HepG2 (cell line): ENCODE results near the gene PLIN5. TPM values are rescaled to one million over a fixed set of nuclear protein-coding genes. Genes with fewer than 3 reads are reported as not detected.

Experiments
- FOXA1 ChIP-seq, 2 experiments: fragments of 450-650 bp in 1 of 2; sonication (generic) in 1 of 2; formaldehyde crosslinking in 1 of 2; IDR thresholded peaks; 2 replicates each; pipeline versions ENCODE4 v1.4.0 to v1.6.1; 2016 to 2020; ENCODE audit warnings: missing genetic modification reagents in 1 of 2
- GTF2F1 ChIP-seq: fragments of 150-350 bp; IDR thresholded peaks from 2 replicates; pipeline ENCODE4 v1.6.1; 2014; ENCODE audit warnings: low read length
- HCFC1 ChIP-seq: fragments of 150-350 bp; IDR thresholded peaks from 2 replicates; pipeline ENCODE4 v1.6.1; 2014; ENCODE audit warnings: low read depth, low read length
- KMT2A ChIP-seq: sonication (generic); formaldehyde crosslinking; IDR thresholded peaks from 2 replicates; pipeline ENCODE4 v1.4.0; 2020; ENCODE audit warnings: missing genetic modification reagents
- MAF1 ChIP-seq: sonication (generic); formaldehyde crosslinking; IDR thresholded peaks from 2 replicates; pipeline ENCODE4 v1.5.0; 2020; ENCODE audit warnings: missing genetic modification reagents, borderline replicate concordance
- NBN ChIP-seq: fragments of 450-650 bp; conservative IDR thresholded peaks from 2 replicates; pipeline ENCODE4 v1.6.1; 2017
- NFYB ChIP-seq: sonication (generic); formaldehyde crosslinking; IDR thresholded peaks from 2 replicates; pipeline ENCODE4 v1.4.0; 2020; ENCODE audit warnings: missing genetic modification reagents
- PHF21A ChIP-seq: sonication (generic); formaldehyde crosslinking; IDR thresholded peaks from 2 replicates; pipeline ENCODE4 v1.5.0; 2020; ENCODE audit warnings: mild to moderate bottlenecking, missing genetic modification reagents
- PHF8 ChIP-seq: sonication (generic); formaldehyde crosslinking; IDR thresholded peaks from 2 replicates; pipeline ENCODE4 v1.5.0; 2020; ENCODE audit warnings: missing genetic modification reagents
- POLR2AphosphoS2 ChIP-seq: IDR thresholded peaks from 2 replicates; pipeline ENCODE4 v1.6.1; 2011; ENCODE audit warnings: low read depth, low read length, improper control_type of control experiment
- SIX1 ChIP-seq: sonication (generic); formaldehyde crosslinking; IDR thresholded peaks from 2 replicates; pipeline ENCODE4 v1.4.0; 2020; ENCODE audit warnings: missing genetic modification reagents, borderline replicate concordance
- SP4 ChIP-seq: sonication (generic); formaldehyde crosslinking; IDR thresholded peaks from 2 replicates; pipeline ENCODE4 v1.8.1; 2023; ENCODE audit warnings: mild to moderate bottlenecking, missing genetic modification reagents
- SRF ChIP-seq: IDR thresholded peaks from 2 replicates; pipeline ENCODE4 v1.6.1; 2011; ENCODE audit warnings: mild to moderate bottlenecking, low read depth, low read length, moderate library complexity
- SRSF1 ChIP-seq: fragments of 200-400 bp; formaldehyde crosslinking; optimal IDR thresholded peaks from 2 replicates; pipeline ENCODE3; 2017; ENCODE audit warnings: mild to moderate bottlenecking, low read depth, low read length, moderate library complexity
- ZNF232 ChIP-seq: sonication (generic); formaldehyde crosslinking; IDR thresholded peaks from 2 replicates; pipeline ENCODE4 v1.4.0; 2020; ENCODE audit warnings: missing genetic modification reagents, borderline replicate concordance
- ZNF350 ChIP-seq: sonication (generic); formaldehyde crosslinking; IDR thresholded peaks from 2 replicates; pipeline ENCODE4 v1.4.0; 2020; ENCODE audit warnings: mild to moderate bottlenecking, low read depth, missing genetic modification reagents, borderline replicate concordance
- ZNF354B ChIP-seq: sonication (generic); formaldehyde crosslinking; IDR thresholded peaks from 2 replicates; pipeline ENCODE4 v1.8.0; 2022; ENCODE audit warnings: mild to moderate bottlenecking, missing genetic modification reagents
- ZNF747 ChIP-seq: sonication (generic); formaldehyde crosslinking; IDR thresholded peaks from 2 replicates; pipeline ENCODE4 v1.8.1; 2023; ENCODE audit warnings: missing genetic modification reagents, mild to moderate bottlenecking, borderline replicate concordance
- ZNF766 ChIP-seq: sonication (generic); formaldehyde crosslinking; IDR thresholded peaks from 2 replicates; pipeline ENCODE4 v1.5.0; 2020; ENCODE audit warnings: missing genetic modification reagents, borderline replicate concordance
- ZNF776 ChIP-seq: sonication (generic); formaldehyde crosslinking; IDR thresholded peaks from 2 replicates; pipeline ENCODE4 v1.4.0; 2020; ENCODE audit warnings: mild to moderate bottlenecking, missing genetic modification reagents
- polyA plus RNA-seq, 8 experiments: library from polyadenylated mRNA; depleted of rRNA in 3 of 8; stranded (reverse) in 7 of 8; unstranded in 1 of 8; fragments of >200 nt; fragmentation: Illumina TruSeq in 4 of 8; extraction: Trizol in 4 of 8; gene quantifications; 2 replicates each; pipeline versions ENCODE4 v1.2.1 to v1.2.3, GENCODE V29; 2011 to 2016; ENCODE audit warnings: low read depth in 4 of 8, missing spikeins in 1 of 8, mixed read lengths in 1 of 8; ENCODE audit not compliant: insufficient read depth in 1 of 8
- total RNA-seq, 5 experiments: library from RNA; depleted of rRNA; stranded (reverse); fragments of >200 nt; fragmentation: Illumina TruSeq; extraction: Trizol; gene quantifications; 2 replicates each; pipeline ENCODE4 v1.2.3, GENCODE V29; 2016; ENCODE audit warnings: low read depth in 1 of 5
- TF ChIP-seq, protein P1 (sequence below): sonication (generic); formaldehyde crosslinking; IDR thresholded peaks from 2 replicates; pipeline ENCODE4 v1.4.0; 2020; ENCODE audit warnings: missing genetic modification reagents
- TF ChIP-seq, protein P2 (sequence below): sonication (generic); formaldehyde crosslinking; IDR thresholded peaks from 2 replicates; pipeline ENCODE4 v1.4.0; 2020; ENCODE audit warnings: mild to moderate bottlenecking, low read depth, missing genetic modification reagents
- TF ChIP-seq, protein P3 (sequence below): fragments of 450-650 bp; IDR thresholded peaks from 2 replicates; pipeline ENCODE4 v1.6.1; 2017; ENCODE audit warnings: mild to moderate bottlenecking
- TF ChIP-seq, protein P4 (sequence below): sonication (generic); formaldehyde crosslinking; IDR thresholded peaks from 2 replicates; pipeline ENCODE4 v1.4.0; 2020; ENCODE audit warnings: missing genetic modification reagents; ENCODE audit errors: not compliant biosample characterization

The PLIN5 gene
- total and polyA plus RNA-seq, 2 of the 13 experiments (the other 11 are each of a cell fraction or from before 2014, with no cell fraction given), result 1.8 to 4.8 TPM

DNA sequence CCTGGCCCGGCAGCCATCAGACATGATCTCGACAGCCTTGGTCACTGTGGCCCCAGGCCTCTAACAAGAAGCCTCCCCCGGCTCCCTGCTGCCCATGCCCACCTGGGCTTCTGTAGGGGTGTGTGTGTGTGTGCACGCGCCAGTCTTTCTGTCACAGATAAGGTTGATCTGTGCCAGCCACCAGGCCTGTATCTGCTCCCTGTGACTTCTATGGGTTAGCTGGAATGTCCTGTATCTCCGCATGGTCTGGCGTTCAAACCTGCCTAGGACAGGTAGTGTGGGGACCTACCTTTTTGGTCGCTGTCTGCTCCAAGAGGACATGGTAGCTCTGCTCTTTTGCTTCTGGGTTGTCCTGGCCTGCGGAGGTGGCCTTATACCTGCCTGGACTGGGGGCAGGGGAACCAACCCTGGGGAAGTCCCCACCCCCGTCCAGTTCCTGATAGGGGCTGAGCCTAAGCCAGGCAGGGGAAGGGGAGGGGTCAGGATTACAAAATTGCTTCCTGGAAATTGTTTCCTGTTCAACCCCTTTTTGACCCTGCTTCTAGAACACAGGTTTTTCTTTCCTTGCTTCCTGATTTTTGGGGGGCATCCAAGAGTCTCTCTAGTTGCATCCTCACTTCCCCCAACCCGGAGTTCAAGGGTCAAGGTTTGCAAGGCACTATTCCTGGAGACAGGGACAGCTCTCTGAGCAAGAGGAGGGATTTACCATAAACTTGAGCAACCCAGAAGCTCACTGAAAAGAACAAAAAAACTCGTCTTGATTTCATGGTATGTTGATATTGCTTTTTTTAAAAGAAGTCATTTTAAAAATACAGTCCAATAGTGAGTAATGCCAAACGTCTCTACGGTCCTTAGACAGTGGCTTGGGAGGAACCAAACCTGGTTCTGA, 4.9 kb upstream of the PLIN5 start, which contains the start of gene LRG1 (continued):
- no peak for TF ChIP-seq POLR2AphosphoS2
- no peak for TF ChIP-seq HCFC1
- TF ChIP-seq NBN, result no peak
- TF ChIP-seq KMT2A (CRISPR knock-in tag), result no peak
- peak; percentile 37; the same call in 1 of the 2 replicates for TF ChIP-seq ZNF232
- peak; percentile 72 for TF ChIP-seq PHF21A (CRISPR knock-in tag)
- TF ChIP-seq ZNF350 (CRISPR knock-in tag), result no peak; the same call in none of the 2 replicates
- TF ChIP-seq, protein P1, sequence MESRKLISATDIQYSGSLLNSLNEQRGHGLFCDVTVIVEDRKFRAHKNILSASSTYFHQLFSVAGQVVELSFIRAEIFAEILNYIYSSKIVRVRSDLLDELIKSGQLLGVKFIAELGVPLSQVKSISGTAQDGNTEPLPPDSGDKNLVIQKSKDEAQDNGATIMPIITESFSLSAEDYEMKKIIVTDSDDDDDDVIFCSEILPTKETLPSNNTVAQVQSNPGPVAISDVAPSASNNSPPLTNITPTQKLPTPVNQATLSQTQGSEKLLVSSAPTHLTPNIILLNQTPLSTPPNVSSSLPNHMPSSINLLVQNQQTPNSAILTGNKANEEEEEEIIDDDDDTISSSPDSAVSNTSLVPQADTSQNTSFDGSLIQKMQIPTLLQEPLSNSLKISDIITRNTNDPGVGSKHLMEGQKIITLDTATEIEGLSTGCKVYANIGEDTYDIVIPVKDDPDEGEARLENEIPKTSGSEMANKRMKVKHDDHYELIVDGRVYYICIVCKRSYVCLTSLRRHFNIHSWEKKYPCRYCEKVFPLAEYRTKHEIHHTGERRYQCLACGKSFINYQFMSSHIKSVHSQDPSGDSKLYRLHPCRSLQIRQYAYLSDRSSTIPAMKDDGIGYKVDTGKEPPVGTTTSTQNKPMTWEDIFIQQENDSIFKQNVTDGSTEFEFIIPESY (CRISPR knock-in tag), result no peak
- TF ChIP-seq MAF1, result no peak
- no peak for TF ChIP-seq ZNF766 (CRISPR knock-in tag)
- TF ChIP-seq, protein P2, sequence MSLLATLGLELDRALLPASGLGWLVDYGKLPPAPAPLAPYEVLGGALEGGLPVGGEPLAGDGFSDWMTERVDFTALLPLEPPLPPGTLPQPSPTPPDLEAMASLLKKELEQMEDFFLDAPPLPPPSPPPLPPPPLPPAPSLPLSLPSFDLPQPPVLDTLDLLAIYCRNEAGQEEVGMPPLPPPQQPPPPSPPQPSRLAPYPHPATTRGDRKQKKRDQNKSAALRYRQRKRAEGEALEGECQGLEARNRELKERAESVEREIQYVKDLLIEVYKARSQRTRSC (CRISPR knock-in tag), result no peak
- no peak for TF ChIP-seq SRSF1
- TF ChIP-seq GTF2F1, result 0 out of 2 replicates have a peak, but pooled peaks have one; percentile 18
- 0 out of 2 replicates have a peak, but pooled peaks have one; percentile 17 for TF ChIP-seq SRF
- TF ChIP-seq FOXA1 (IDR thresholded peaks at IDR 0.05), result no peak
- no peak for TF ChIP-seq FOXA1 (CRISPR knock-in tag; IDR thresholded peaks at IDR 0.05)
- peak; percentile 68 for TF ChIP-seq PHF8 (CRISPR knock-in tag)
- TF ChIP-seq ZNF747, result no peak
- TF ChIP-seq SIX1, result no peak
- TF ChIP-seq, protein P3, sequence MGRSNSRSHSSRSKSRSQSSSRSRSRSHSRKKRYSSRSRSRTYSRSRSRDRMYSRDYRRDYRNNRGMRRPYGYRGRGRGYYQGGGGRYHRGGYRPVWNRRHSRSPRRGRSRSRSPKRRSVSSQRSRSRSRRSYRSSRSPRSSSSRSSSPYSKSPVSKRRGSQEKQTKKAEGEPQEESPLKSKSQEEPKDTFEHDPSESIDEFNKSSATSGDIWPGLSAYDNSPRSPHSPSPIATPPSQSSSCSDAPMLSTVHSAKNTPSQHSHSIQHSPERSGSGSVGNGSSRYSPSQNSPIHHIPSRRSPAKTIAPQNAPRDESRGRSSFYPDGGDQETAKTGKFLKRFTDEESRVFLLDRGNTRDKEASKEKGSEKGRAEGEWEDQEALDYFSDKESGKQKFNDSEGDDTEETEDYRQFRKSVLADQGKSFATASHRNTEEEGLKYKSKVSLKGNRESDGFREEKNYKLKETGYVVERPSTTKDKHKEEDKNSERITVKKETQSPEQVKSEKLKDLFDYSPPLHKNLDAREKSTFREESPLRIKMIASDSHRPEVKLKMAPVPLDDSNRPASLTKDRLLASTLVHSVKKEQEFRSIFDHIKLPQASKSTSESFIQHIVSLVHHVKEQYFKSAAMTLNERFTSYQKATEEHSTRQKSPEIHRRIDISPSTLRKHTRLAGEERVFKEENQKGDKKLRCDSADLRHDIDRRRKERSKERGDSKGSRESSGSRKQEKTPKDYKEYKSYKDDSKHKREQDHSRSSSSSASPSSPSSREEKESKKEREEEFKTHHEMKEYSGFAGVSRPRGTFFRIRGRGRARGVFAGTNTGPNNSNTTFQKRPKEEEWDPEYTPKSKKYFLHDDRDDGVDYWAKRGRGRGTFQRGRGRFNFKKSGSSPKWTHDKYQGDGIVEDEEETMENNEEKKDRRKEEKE, result no peak
- peak; percentile 58; the same call in 1 of the 2 replicates for TF ChIP-seq NFYB
- TF ChIP-seq ZNF776 (CRISPR knock-in tag), result no peak
- TF ChIP-seq SP4 (CRISPR knock-in tag), result peak; percentile 45; the same call in 1 of the 2 replicates
- TF ChIP-seq, protein P4, sequence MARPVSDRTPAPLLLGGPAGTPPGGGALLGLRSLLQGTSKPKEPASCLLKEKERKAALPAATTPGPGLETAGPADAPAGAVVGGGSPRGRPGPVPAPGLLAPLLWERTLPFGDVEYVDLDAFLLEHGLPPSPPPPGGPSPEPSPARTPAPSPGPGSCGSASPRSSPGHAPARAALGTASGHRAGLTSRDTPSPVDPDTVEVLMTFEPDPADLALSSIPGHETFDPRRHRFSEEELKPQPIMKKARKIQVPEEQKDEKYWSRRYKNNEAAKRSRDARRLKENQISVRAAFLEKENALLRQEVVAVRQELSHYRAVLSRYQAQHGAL (CRISPR knock-in tag), result no peak
- no peak for TF ChIP-seq ZNF354B (CRISPR knock-in tag)
